22Rv1 (cell line): ENCODE results near the gene LZTR1.

Experiments used
- ZFX ChIP-seq: fragments of 450-650 bp; IDR thresholded peaks from 2 replicates; pipeline ENCODE4 v1.6.1; 2017; ENCODE audit warnings: antibody characterized with exemption, borderline replicate concordance
- TF ChIP-seq, protein P1 (sequence below): fragments of 450-650 bp; IDR thresholded peaks from 2 replicates; pipeline ENCODE4 v1.5.1; 2017; ENCODE audit warnings: mild to moderate bottlenecking

DNA sequence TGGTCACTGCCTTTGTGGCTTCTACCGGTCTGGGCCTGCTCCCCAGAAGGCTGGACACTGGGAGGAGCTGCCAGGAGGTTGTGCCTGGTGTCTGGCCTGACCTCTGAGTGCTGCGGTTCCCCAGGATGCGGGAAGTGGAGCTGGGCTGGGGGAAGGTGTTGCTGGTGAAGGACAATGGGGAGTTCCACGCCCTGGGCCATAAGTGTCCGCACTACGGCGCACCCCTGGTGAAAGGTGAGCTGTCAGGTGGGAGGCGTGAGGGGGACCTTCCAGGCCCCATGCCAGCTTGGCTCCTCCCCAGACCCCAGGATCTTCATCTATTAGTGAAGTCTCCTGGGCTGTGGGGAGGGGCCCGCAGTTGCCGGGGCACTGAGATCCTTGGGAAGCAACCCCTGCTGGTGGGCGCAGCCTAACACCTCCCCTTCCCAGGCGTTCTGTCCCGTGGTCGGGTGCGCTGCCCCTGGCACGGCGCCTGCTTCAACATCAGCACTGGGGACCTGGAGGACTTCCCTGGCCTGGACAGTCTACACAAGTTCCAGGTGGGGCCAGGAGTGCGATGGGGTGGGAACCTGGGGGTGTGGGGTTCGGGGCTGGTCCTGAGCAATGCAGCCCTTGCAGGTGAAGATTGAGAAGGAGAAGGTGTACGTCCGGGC lies 8.3 kb upstream of the LZTR1 start:
- TF ChIP-seq, protein P1, sequence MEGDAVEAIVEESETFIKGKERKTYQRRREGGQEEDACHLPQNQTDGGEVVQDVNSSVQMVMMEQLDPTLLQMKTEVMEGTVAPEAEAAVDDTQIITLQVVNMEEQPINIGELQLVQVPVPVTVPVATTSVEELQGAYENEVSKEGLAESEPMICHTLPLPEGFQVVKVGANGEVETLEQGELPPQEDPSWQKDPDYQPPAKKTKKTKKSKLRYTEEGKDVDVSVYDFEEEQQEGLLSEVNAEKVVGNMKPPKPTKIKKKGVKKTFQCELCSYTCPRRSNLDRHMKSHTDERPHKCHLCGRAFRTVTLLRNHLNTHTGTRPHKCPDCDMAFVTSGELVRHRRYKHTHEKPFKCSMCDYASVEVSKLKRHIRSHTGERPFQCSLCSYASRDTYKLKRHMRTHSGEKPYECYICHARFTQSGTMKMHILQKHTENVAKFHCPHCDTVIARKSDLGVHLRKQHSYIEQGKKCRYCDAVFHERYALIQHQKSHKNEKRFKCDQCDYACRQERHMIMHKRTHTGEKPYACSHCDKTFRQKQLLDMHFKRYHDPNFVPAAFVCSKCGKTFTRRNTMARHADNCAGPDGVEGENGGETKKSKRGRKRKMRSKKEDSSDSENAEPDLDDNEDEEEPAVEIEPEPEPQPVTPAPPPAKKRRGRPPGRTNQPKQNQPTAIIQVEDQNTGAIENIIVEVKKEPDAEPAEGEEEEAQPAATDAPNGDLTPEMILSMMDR = no peak
- no peak for TF ChIP-seq ZFX
